K562 (cell line): ENCODE data around the gene SETD5. TPM values are rescaled to one million over a fixed set of nuclear protein-coding genes. Genes with fewer than 3 reads are reported as not detected.

Experiments
- E4F1 ChIP-seq: fragments of 250-450 bp; sonication (Bioruptor Pico); IDR thresholded peaks from 2 replicates; pipeline ENCODE4 v1.5.0; 2021; ENCODE audit warnings: mild to moderate bottlenecking, borderline replicate concordance
- EHMT2 ChIP-seq: fragments of 450-650 bp; IDR thresholded peaks from 2 replicates; pipeline ENCODE4 v1.6.1; 2018; ENCODE audit warnings: antibody characterized with exemption
- FOXP1 ChIP-seq: sonication (generic); formaldehyde crosslinking; IDR thresholded peaks from 2 replicates; pipeline ENCODE4 v1.8.0; 2022; ENCODE audit warnings: mild to moderate bottlenecking, missing genetic modification reagents
- MED1 ChIP-seq: sonication (generic); formaldehyde crosslinking; IDR thresholded peaks from 2 replicates; pipeline ENCODE4 v1.8.1; 2023; ENCODE audit warnings: missing genetic modification reagents, borderline replicate concordance
- MTA2 ChIP-seq: fragments of 450-650 bp; IDR thresholded peaks from 2 replicates; pipeline ENCODE4 v1.6.1; 2016; ENCODE audit warnings: low read depth
- NCOA1 ChIP-seq: fragments of 450-650 bp; IDR thresholded peaks from 2 replicates; pipeline ENCODE4 v1.6.1; 2016; ENCODE audit warnings: low read depth
- NFIX ChIP-seq: fragments of 250-450 bp; sonication (Bioruptor Pico); IDR thresholded peaks from 2 replicates; pipeline ENCODE4 v1.4.0; 2020; ENCODE audit warnings: low read depth, mild to moderate bottlenecking, moderate library complexity
- PCBP2 ChIP-seq: fragments of 200-400 bp; formaldehyde crosslinking; IDR thresholded peaks from 2 replicates; pipeline ENCODE4 v1.6.1; 2018; ENCODE audit warnings: low read length, low read depth, mild to moderate bottlenecking, moderate library complexity; ENCODE audit not compliant: poor library complexity, severe bottlenecking
- RFX1 ChIP-seq: fragments of 450-650 bp; IDR thresholded peaks from 2 replicates; pipeline ENCODE4 v1.6.1; 2016; ENCODE audit warnings: mild to moderate bottlenecking, moderate library complexity
- RHOXF2B ChIP-seq: fragments of 250-450 bp; sonication (Bioruptor Pico); conservative IDR thresholded peaks from 2 replicates; pipeline ENCODE4 v1.5.1; 2021
- SFPQ ChIP-seq: fragments of 200-400 bp; formaldehyde crosslinking; IDR thresholded peaks from 2 replicates; pipeline ENCODE4 v1.6.1; 2017; ENCODE audit warnings: mild to moderate bottlenecking, low read depth, low read length, moderate library complexity
- SP1 ChIP-seq: sonication (generic); formaldehyde crosslinking; IDR thresholded peaks from 2 replicates; pipeline ENCODE4 v1.8.1; 2022; ENCODE audit warnings: mild to moderate bottlenecking, missing genetic modification reagents
- TEAD4 ChIP-seq, 2 experiments: sonication (generic) in 1 of 2; formaldehyde crosslinking in 1 of 2; IDR thresholded peaks; 2 replicates each; pipeline versions ENCODE4 v1.6.1 to v1.8.0; 2012 to 2022; ENCODE audit warnings: borderline replicate concordance in 1 of 2, inconsistent platforms in 1 of 2, low read length in 1 of 2, mild to moderate bottlenecking in 1 of 2, missing genetic modification reagents in 1 of 2
- ZFP1 ChIP-seq: fragments of 450-650 bp; formaldehyde crosslinking; IDR thresholded peaks from 2 replicates; pipeline ENCODE4 v1.4.0; 2020; ENCODE audit warnings: mild to moderate bottlenecking, mixed read lengths
- ZNF316 ChIP-seq: fragments of 450-650 bp; IDR thresholded peaks from 2 replicates; pipeline ENCODE4 v1.6.1; 2016
- ZNF324 ChIP-seq: fragments of 250-450 bp; sonication (Bioruptor Pico); IDR thresholded peaks from 2 replicates; pipeline ENCODE4 v1.4.0; 2020; ENCODE audit warnings: mild to moderate bottlenecking
- polyA plus RNA-seq, 8 experiments: library from polyadenylated mRNA; depleted of rRNA in 4 of 8; stranded (reverse) in 5 of 8; unstranded in 3 of 8; fragments of >200 nt; fragmentation: Nextera tagmentation in 2 of 8; fragmentation: Illumina TruSeq in 1 of 8; extraction: Ambion mirVana in 2 of 8; extraction: Trizol in 1 of 8; gene quantifications; 2 replicates each; pipeline versions ENCODE4 v1.2.1 to v1.2.3, GENCODE V29; 2011 to 2014; ENCODE audit warnings: inconsistent platforms in 1 of 8, missing spikeins in 1 of 8
- total RNA-seq, 7 experiments: library from RNA; depleted of rRNA in 6 of 7; stranded (reverse); fragments of >200 nt in 6 of 7; fragmentation: Illumina TruSeq in 2 of 7; extraction: Trizol in 2 of 7; gene quantifications; 2 replicates each; pipeline versions ENCODE4 v1.2.1 to v1.2.3, GENCODE V29; 2011 to 2021; ENCODE audit warnings: low replicate concordance in 1 of 7
- TF ChIP-seq, protein P1 (sequence below), 2 experiments: fragments of 450-650 bp in 1 of 2; sonication (generic) in 1 of 2; formaldehyde crosslinking in 1 of 2; IDR thresholded peaks in 1 of 2; conservative IDR thresholded peaks in 1 of 2; 2 replicates each; pipeline versions ENCODE4 v1.6.1 to v1.8.1; 2016 to 2023; ENCODE audit warnings: mild to moderate bottlenecking in 2 of 2, moderate library complexity in 2 of 2, inconsistent platforms in 1 of 2, missing genetic modification reagents in 1 of 2
- TF ChIP-seq, protein P2 (sequence below): fragments of 250-450 bp; sonication (Bioruptor Pico); IDR thresholded peaks from 2 replicates; pipeline ENCODE4 v1.8.0; 2021; ENCODE audit warnings: mild to moderate bottlenecking, moderate library complexity
- TF ChIP-seq, protein P3 (sequence below), 3 experiments: fragments of 200-800 bp in 1 of 3; sonication (Bioruptor generic) in 1 of 3; sonication (generic) in 1 of 3; formaldehyde crosslinking in 1 of 3; IDR thresholded peaks; 2 replicates each; pipeline versions ENCODE4 v1.6.1 to v1.8.0; 2016 to 2022; ENCODE audit warnings: mild to moderate bottlenecking in 2 of 3, missing compliant biosample characterization in 2 of 3, missing genetic modification characterization in 2 of 3, missing genetic modification reagents in 1 of 3

SETD5 gene
- total and polyA plus RNA-seq, 9 of the 15 experiments (the other 6 are each of a cell fraction or from before 2014, with no cell fraction given): 20.8 to 135 (median 87.2) TPM

- TF ChIP-seq, protein P1, sequence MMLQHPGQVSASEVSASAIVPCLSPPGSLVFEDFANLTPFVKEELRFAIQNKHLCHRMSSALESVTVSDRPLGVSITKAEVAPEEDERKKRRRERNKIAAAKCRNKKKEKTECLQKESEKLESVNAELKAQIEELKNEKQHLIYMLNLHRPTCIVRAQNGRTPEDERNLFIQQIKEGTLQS (IDR thresholded peaks at IDR 0.05): peak; percentile 94
- TF ChIP-seq, protein P1 (CRISPR knock-in tag; conservative IDR thresholded peaks at IDR 0.05): no peak
- no peak for TF ChIP-seq ZFP1
- no peak for TF ChIP-seq ZNF316
- TF ChIP-seq EHMT2: no peak
- TF ChIP-seq SP1: no peak
- TF ChIP-seq NFIX (CRISPR knock-in tag): no peak
- TF ChIP-seq RFX1: no peak
- TF ChIP-seq MED1 (CRISPR knock-in tag): no peak
- TF ChIP-seq, protein P2, sequence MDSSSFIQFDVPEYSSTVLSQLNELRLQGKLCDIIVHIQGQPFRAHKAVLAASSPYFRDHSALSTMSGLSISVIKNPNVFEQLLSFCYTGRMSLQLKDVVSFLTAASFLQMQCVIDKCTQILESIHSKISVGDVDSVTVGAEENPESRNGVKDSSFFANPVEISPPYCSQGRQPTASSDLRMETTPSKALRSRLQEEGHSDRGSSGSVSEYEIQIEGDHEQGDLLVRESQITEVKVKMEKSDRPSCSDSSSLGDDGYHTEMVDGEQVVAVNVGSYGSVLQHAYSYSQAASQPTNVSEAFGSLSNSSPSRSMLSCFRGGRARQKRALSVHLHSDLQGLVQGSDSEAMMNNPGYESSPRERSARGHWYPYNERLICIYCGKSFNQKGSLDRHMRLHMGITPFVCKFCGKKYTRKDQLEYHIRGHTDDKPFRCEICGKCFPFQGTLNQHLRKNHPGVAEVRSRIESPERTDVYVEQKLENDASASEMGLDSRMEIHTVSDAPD: no peak
- TF ChIP-seq TEAD4 (IDR thresholded peaks at IDR 0.05; ENCODE audit: low read length): no peak
- TF ChIP-seq TEAD4 (CRISPR knock-in tag; IDR thresholded peaks at IDR 0.05; ENCODE audit: borderline replicate concordance): no peak
- no peak for TF ChIP-seq NCOA1
- TF ChIP-seq PCBP2: no peak
- TF ChIP-seq SFPQ: no peak
- TF ChIP-seq, protein P3, sequence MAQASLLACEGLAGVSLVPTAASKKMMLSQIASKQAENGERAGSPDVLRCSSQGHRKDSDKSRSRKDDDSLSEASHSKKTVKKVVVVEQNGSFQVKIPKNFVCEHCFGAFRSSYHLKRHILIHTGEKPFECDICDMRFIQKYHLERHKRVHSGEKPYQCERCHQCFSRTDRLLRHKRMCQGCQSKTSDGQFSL (CRISPR knock-in tag; IDR thresholded peaks at IDR 0.05): no peak
- TF ChIP-seq, protein P3 (tag; IDR thresholded peaks at IDR 0.05): no peak
- TF ChIP-seq FOXP1 (CRISPR knock-in tag): no peak
- TF ChIP-seq E4F1 (CRISPR knock-in tag): no peak
- no peak for TF ChIP-seq RHOXF2B (CRISPR knock-in tag)
- no peak for TF ChIP-seq ZNF324 (CRISPR knock-in tag)
- TF ChIP-seq MTA2: no peak
Observed at GRCh38 chr3:9409981-9410854, 12.8 kb downstream of the SETD5 start (continued).
